HepG2 (cell line): ENCODE data around the gene ENTPD6. TPM values are rescaled to one million over a fixed set of nuclear protein-coding genes. Genes with fewer than 3 reads are reported as not detected.

Experiments
- BCL3 ChIP-seq: sonication (generic); formaldehyde crosslinking; IDR thresholded peaks from 2 replicates; pipeline ENCODE4 v1.5.1; 2020; ENCODE audit warnings: mild to moderate bottlenecking, missing genetic modification reagents, moderate library complexity
- FOSL2 ChIP-seq: sonication (generic); formaldehyde crosslinking; IDR thresholded peaks from 2 replicates; pipeline ENCODE4 v1.4.0; 2020; ENCODE audit warnings: missing genetic modification reagents
- HMGXB4 ChIP-seq, 2 experiments: sonication (generic) in 1 of 2; formaldehyde crosslinking in 1 of 2; IDR thresholded peaks; 2 replicates each; pipeline versions ENCODE4 v1.4.0 to v1.6.1; 2018 to 2020; ENCODE audit warnings: missing genetic modification reagents in 2 of 2, borderline replicate concordance in 1 of 2, low read depth in 1 of 2, mild to moderate bottlenecking in 1 of 2, missing biosample characterization in 1 of 2
- JUNB ChIP-seq: sonication (generic); formaldehyde crosslinking; IDR thresholded peaks from 2 replicates; pipeline ENCODE4 v1.8.0; 2022; ENCODE audit warnings: missing genetic modification reagents, mild to moderate bottlenecking, borderline replicate concordance
- MAFF ChIP-seq: IDR thresholded peaks from 2 replicates; pipeline ENCODE4 v1.6.1; 2011; ENCODE audit warnings: low read depth, low read length, improper control_type of control experiment
- NFE2L1 ChIP-seq: sonication (generic); formaldehyde crosslinking; IDR thresholded peaks from 2 replicates; pipeline ENCODE4 v1.4.0; 2020; ENCODE audit warnings: missing genetic modification reagents, mild to moderate bottlenecking, borderline replicate concordance
- NFRKB ChIP-seq: fragments of 450-650 bp; IDR thresholded peaks from 2 replicates; pipeline ENCODE4 v1.6.1; 2017
- NR2F6 ChIP-seq, 2 experiments: IDR thresholded peaks; 2 replicates each; pipeline ENCODE4 v1.6.1; 2016; ENCODE audit warnings: antibody characterized with exemption in 1 of 2, mild to moderate bottlenecking in 1 of 2
- RFX1 ChIP-seq: fragments of 450-650 bp; IDR thresholded peaks from 2 replicates; pipeline ENCODE4 v1.6.1; 2017
- RFXANK ChIP-seq: IDR thresholded peaks from 2 replicates; pipeline ENCODE4 v1.6.1; 2016
- SUZ12 ChIP-seq: fragments of 150-350 bp; IDR thresholded peaks from 2 replicates; pipeline ENCODE4 v1.6.1; 2014; ENCODE audit warnings: low read depth, low read length
- TCF7L2 ChIP-seq: IDR thresholded peaks from 2 replicates; pipeline ENCODE4 v1.6.1; 2011; ENCODE audit warnings: mild to moderate bottlenecking, low read depth, low read length, moderate library complexity
- TRIM24 ChIP-seq: sonication (generic); formaldehyde crosslinking; IDR thresholded peaks from 2 replicates; pipeline ENCODE4 v1.8.0; 2022; ENCODE audit warnings: mild to moderate bottlenecking, missing genetic modification reagents
- ZNF121 ChIP-seq: sonication (generic); formaldehyde crosslinking; IDR thresholded peaks from 2 replicates; pipeline ENCODE4 v1.5.0; 2020; ENCODE audit warnings: mild to moderate bottlenecking, missing genetic modification reagents
- ZNF333 ChIP-seq: sonication (generic); formaldehyde crosslinking; IDR thresholded peaks from 2 replicates; pipeline ENCODE4 v1.4.0; 2020; ENCODE audit warnings: mild to moderate bottlenecking, missing genetic modification reagents, borderline replicate concordance
- ZNF530 ChIP-seq: sonication (generic); formaldehyde crosslinking; IDR thresholded peaks from 2 replicates; pipeline ENCODE4 v1.5.0; 2020; ENCODE audit warnings: low read depth, mild to moderate bottlenecking, missing genetic modification reagents
- ZNF567 ChIP-seq: sonication (generic); formaldehyde crosslinking; IDR thresholded peaks from 2 replicates; pipeline ENCODE4 v1.8.1; 2023; ENCODE audit warnings: mild to moderate bottlenecking, missing genetic modification reagents, borderline replicate concordance
- ZNF598 ChIP-seq: sonication (generic); formaldehyde crosslinking; IDR thresholded peaks from 2 replicates; pipeline ENCODE4 v1.5.1; 2020; ENCODE audit warnings: mild to moderate bottlenecking, missing genetic modification reagents, borderline replicate concordance
- ZNF615 ChIP-seq: sonication (generic); formaldehyde crosslinking; IDR thresholded peaks from 2 replicates; pipeline ENCODE4 v1.5.0; 2020; ENCODE audit warnings: mild to moderate bottlenecking, missing genetic modification reagents, borderline replicate concordance
- ZNF747 ChIP-seq: sonication (generic); formaldehyde crosslinking; IDR thresholded peaks from 2 replicates; pipeline ENCODE4 v1.8.1; 2023; ENCODE audit warnings: missing genetic modification reagents, mild to moderate bottlenecking, borderline replicate concordance
- ZNF782 ChIP-seq: sonication (generic); formaldehyde crosslinking; IDR thresholded peaks from 2 replicates; pipeline ENCODE4 v1.4.0; 2020; ENCODE audit warnings: missing genetic modification reagents, mild to moderate bottlenecking, borderline replicate concordance
- ZSCAN31 ChIP-seq: sonication (generic); formaldehyde crosslinking; IDR thresholded peaks from 2 replicates; pipeline ENCODE4 v1.5.0; 2020; ENCODE audit warnings: low read depth, mild to moderate bottlenecking, missing genetic modification reagents
- polyA plus RNA-seq, 8 experiments: library from polyadenylated mRNA; depleted of rRNA in 3 of 8; stranded (reverse) in 7 of 8; unstranded in 1 of 8; fragments of >200 nt; fragmentation: Illumina TruSeq in 4 of 8; extraction: Trizol in 4 of 8; gene quantifications; 2 replicates each; pipeline versions ENCODE4 v1.2.1 to v1.2.3, GENCODE V29; 2011 to 2016; ENCODE audit warnings: low read depth in 4 of 8, missing spikeins in 1 of 8, mixed read lengths in 1 of 8; ENCODE audit not compliant: insufficient read depth in 1 of 8
- total RNA-seq, 5 experiments: library from RNA; depleted of rRNA; stranded (reverse); fragments of >200 nt; fragmentation: Illumina TruSeq; extraction: Trizol; gene quantifications; 2 replicates each; pipeline ENCODE4 v1.2.3, GENCODE V29; 2016; ENCODE audit warnings: low read depth in 1 of 5
- TF ChIP-seq, protein P1 (sequence below): fragments of 450-650 bp; IDR thresholded peaks from 2 replicates; pipeline ENCODE4 v1.6.1; 2016
- TF ChIP-seq, protein P2 (sequence below): sonication (generic); formaldehyde crosslinking; IDR thresholded peaks from 2 replicates; pipeline ENCODE4 v1.4.0; 2020; ENCODE audit warnings: missing genetic modification reagents

ENTPD6 gene
- total and polyA plus RNA-seq, 2 of the 13 experiments (the other 11 are each of a cell fraction or from before 2014, with no cell fraction given), result 164 to 172 TPM

GRCh38 chr20:25247956-25248785, 52.7 kb downstream of the ENTPD6 start, which contains the start of gene PYGB (continued):
- TF ChIP-seq FOSL2 (peak; percentile 66), RFXANK (CRISPR knock-in tag) (peak; percentile 80; the same call in 1 of the 2 replicates), TRIM24 (CRISPR knock-in tag) (no peak), ZNF121 (CRISPR knock-in tag) (peak; percentile 53), NFRKB (no peak), NFE2L1 (CRISPR knock-in tag) (no peak), MAFF (no peak), ZSCAN31 (CRISPR knock-in tag) (peak; percentile 90; the same call in 1 of the 2 replicates), HMGXB4 (CRISPR knock-in tag; IDR thresholded peaks at IDR 0.05; ENCODE audit: borderline replicate concordance in 1 of 2, low read depth in 1 of 2) (peak; percentile 83 to 91), ZNF333 (peak; percentile 12; the same call in 1 of the 2 replicates), ZNF615 (0 out of 2 replicates have a peak, but pooled peaks have one; percentile 49), ZNF598 (no peak), RFX1 (no peak), NR2F6 (IDR thresholded peaks at IDR 0.05) (no peak), NR2F6 (CRISPR knock-in tag; IDR thresholded peaks at IDR 0.05) (no peak), ZNF747 (CRISPR knock-in tag) (peak; percentile 75), SUZ12 (no peak), JUNB (CRISPR knock-in tag) (peak; percentile 84), ZNF530 (CRISPR knock-in tag) (0 out of 2 replicates have a peak, but pooled peaks have one; percentile 65), TCF7L2 (no peak), ZNF782 (peak; percentile 93; the same call in 1 of the 2 replicates), BCL3 (CRISPR knock-in tag) (no peak; the same call in 1 of the 2 replicates), ZNF567 (peak; percentile 95; the same call in 1 of the 2 replicates)
- TF ChIP-seq, protein P1, sequence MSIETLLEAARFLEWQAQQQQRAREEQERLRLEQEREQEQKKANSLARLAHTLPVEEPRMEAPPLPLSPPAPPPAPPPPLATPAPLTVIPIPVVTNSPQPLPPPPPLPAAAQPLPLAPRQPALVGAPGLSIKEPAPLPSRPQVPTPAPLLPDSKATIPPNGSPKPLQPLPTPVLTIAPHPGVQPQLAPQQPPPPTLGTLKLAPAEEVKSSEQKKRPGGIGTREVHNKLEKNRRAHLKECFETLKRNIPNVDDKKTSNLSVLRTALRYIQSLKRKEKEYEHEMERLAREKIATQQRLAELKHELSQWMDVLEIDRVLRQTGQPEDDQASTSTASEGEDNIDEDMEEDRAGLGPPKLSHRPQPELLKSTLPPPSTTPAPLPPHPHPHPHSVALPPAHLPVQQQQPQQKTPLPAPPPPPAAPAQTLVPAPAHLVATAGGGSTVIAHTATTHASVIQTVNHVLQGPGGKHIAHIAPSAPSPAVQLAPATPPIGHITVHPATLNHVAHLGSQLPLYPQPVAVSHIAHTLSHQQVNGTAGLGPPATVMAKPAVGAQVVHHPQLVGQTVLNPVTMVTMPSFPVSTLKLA, result 0 out of 2 replicates have a peak, but pooled peaks have one; percentile 36
- TF ChIP-seq, protein P2, sequence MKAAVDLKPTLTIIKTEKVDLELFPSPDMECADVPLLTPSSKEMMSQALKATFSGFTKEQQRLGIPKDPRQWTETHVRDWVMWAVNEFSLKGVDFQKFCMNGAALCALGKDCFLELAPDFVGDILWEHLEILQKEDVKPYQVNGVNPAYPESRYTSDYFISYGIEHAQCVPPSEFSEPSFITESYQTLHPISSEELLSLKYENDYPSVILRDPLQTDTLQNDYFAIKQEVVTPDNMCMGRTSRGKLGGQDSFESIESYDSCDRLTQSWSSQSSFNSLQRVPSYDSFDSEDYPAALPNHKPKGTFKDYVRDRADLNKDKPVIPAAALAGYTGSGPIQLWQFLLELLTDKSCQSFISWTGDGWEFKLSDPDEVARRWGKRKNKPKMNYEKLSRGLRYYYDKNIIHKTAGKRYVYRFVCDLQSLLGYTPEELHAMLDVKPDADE (CRISPR knock-in tag), result peak; percentile 81; the same call in 1 of the 2 replicates
